Right lobe of liver (tissue), 6 donors: Measurements from ENCODE around the gene UBE2G1. TPM values are rescaled to one million over a fixed set of nuclear protein-coding genes. Genes with fewer than 3 reads are reported as not detected.

Source experiments
- ATAC-seq, 4 donors: fragments of 200-7000 bp; cut with Tn5 transposase; one replicate each; pipeline ENCODE4 v1.9.1; 2020; ENCODE audit warnings: mild to moderate bottlenecking in 4 of 4, moderate library complexity in 4 of 4
- DNase-seq, 3 donors: peaks; one replicate each; pipeline ENCODE4 v3.0.0-alpha.2; 2020
- H3K27ac ChIP-seq, 3 donors: fragments of 200-600 bp; one replicate each; pipeline ENCODE4 v1.8.0; 2022
- H3K27me3 ChIP-seq, 2 donors: fragments of 200-600 bp; one replicate each; pipeline ENCODE4 v1.8.0; 2022
- H3K36me3 ChIP-seq, 4 donors: fragments of 200-600 bp; sonication (generic) in 1 of 4; one replicate each; pipeline versions ENCODE4 v1.5.1 to v1.8.0; 2017 to 2022; ENCODE audit warnings: control low read depth in 1 of 4
- H3K4me1 ChIP-seq, 4 donors: fragments of 200-600 bp; sonication (generic) in 1 of 4; one replicate each; pipeline versions ENCODE4 v1.5.1 to v1.8.0; 2017 to 2022; ENCODE audit warnings: control low read depth in 1 of 4
- H3K4me3 ChIP-seq, 3 donors: fragments of 200-600 bp; one replicate each; pipeline ENCODE4 v1.8.0; 2022
- H3K9me3 ChIP-seq, 4 donors: fragments of 200-600 bp; sonication (generic) in 1 of 4; one replicate each; pipeline versions ENCODE4 v1.5.1 to v1.8.0; 2017 to 2022; ENCODE audit warnings: control low read depth in 1 of 4
- POLR2A ChIP-seq: fragments of 450-650 bp; IDR thresholded peaks from one replicate; pipeline ENCODE4 v1.6.1; 2017; ENCODE audit warnings: antibody characterized with exemption, mild to moderate bottlenecking
- WGBS: methylation state at CpG from one replicate; pipeline ENCODE4 v1.1.6; 2018; ENCODE audit warnings: low coverage, low lambda C conversion rate; ENCODE audit not compliant: insufficient coverage; ENCODE audit errors: missing lambda C conversion rate; 5-methylcytosine and 5-hydroxymethylcytosine counted together
- intact Hi-C, 2 donors: fragments of 100-400 bp; cut with DNase I; formaldehyde crosslinking; loops; one replicate each; pipeline versions ENCODE4 v1.11.2 to v1.14.1; 2022
- total RNA-seq, 6 experiments: library from RNA; depleted of rRNA in 2 of 6; stranded (reverse); fragments of >200 nt in 2 of 6; fragmentation: NEBNext Ultra II Directional in 3 of 6; extraction: Animal tissue kit (Norgen Biotek cat#: 25700) in 3 of 6; gene quantifications; one replicate each; pipeline versions ENCODE4 v1.1.0 to v1.2.4, GENCODE V29; 2016 to 2023
- TF ChIP-seq, protein P1 (sequence below), 4 donors: fragments of 200-600 bp in 3 of 4; fragments of 450-650 bp in 1 of 4; IDR thresholded peaks; one replicate each; pipeline versions ENCODE4 v1.5.1 to v1.8.0; 2016 to 2022; ENCODE audit warnings: antibody characterized with exemption in 4 of 4, mild to moderate bottlenecking in 2 of 4
- donor health status: DM: no; HTN: yes; CAD: no.
- donor health status: DM: no; HTN: no; CAD: no.
- donor health status: DM: no; HTN: no; CAD: no.
- donor health status: DM: no; HTN: yes; CAD: no.
- donor health status: DM: no; HTN: yes; CAD: no.

UBE2G1 gene
- total RNA-seq, 6 experiments from 2014 or later = 30.3 to 45.5 (median 38.8) TPM

DNA sequence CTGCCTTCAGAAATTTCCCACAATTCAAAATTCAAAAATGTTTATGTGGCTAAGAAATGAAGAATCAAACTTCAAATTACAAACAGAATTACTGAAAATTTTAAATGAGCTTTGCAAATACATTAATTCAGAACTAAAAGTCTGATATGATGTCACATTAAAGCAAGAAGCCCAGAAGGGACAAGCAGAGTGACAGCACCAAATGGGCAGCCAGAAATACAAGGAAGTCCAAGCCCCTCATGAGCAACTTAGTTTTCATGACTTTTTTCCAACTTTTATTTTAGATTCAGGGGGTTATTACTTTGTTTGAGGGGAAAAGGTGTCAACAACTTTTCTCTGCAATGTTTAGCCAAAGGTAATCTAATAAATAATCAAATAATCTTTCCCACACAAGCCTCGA is 21.5 kb downstream of the UBE2G1 start:
- ATAC-seq (no peak), DNase-seq (no peak)
- Histone ChIP-seq H3K4me3 (no peak overlapping the region), H3K9me3 (no peaks in the 10 kb centered on the region), H3K27ac (no peak overlapping the region), H3K27me3 (no peaks in the 10 kb centered on the region), H3K36me3 (no peaks in the 10 kb centered on the region), H3K4me1 (peaks cover 0 to 19% (median 0%) of the 10 kb centered on the region in 4 donors)
- WGBS = 70% methylated on average over 1 of the region's 1 CpG
- no peak for TF ChIP-seq POLR2A
- TF ChIP-seq, protein P1, sequence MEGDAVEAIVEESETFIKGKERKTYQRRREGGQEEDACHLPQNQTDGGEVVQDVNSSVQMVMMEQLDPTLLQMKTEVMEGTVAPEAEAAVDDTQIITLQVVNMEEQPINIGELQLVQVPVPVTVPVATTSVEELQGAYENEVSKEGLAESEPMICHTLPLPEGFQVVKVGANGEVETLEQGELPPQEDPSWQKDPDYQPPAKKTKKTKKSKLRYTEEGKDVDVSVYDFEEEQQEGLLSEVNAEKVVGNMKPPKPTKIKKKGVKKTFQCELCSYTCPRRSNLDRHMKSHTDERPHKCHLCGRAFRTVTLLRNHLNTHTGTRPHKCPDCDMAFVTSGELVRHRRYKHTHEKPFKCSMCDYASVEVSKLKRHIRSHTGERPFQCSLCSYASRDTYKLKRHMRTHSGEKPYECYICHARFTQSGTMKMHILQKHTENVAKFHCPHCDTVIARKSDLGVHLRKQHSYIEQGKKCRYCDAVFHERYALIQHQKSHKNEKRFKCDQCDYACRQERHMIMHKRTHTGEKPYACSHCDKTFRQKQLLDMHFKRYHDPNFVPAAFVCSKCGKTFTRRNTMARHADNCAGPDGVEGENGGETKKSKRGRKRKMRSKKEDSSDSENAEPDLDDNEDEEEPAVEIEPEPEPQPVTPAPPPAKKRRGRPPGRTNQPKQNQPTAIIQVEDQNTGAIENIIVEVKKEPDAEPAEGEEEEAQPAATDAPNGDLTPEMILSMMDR (IDR thresholded peaks at IDR 0.05) = no peak
- intact Hi-C loops = no loop called here

DNA sequence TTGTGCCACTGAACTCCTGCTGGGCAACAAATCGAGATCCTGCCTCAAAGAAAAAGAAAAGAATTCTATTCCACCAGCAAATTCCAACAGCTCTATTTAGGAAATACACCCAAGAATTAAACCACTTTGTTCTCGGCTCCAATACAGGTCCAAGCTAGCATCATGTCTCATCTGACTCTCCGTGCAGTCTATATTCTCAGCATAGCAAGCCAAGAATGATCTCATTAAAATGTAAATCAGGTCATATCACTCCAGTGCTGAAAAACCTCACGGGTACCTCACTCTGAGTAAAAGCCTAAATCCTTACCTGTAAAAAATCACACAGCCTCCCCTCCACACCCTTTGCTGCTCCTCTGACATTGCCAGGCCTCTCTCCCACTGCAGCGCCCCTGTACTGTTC is 23.9 kb downstream of the UBE2G1 start:
- Histone ChIP-seq H3K4me1 (peaks cover 0 to 19% (median 0%) of the 10 kb centered on the region in 4 donors), H3K36me3 (no peaks in the 10 kb centered on the region), H3K9me3 (no peaks in the 10 kb centered on the region), H3K27me3 (no peaks in the 10 kb centered on the region), H3K27ac (no peak overlapping the region), H3K4me3 (no peak overlapping the region)
- 92% methylated on average over 4 of the region's 5 CpGs for WGBS
- ATAC-seq = no peak
- intact Hi-C loops = no loop called here
- DNase-seq = no peak
- TF ChIP-seq, protein P1 (IDR thresholded peaks at IDR 0.05) = no peak
- no peak for TF ChIP-seq POLR2A

DNA sequence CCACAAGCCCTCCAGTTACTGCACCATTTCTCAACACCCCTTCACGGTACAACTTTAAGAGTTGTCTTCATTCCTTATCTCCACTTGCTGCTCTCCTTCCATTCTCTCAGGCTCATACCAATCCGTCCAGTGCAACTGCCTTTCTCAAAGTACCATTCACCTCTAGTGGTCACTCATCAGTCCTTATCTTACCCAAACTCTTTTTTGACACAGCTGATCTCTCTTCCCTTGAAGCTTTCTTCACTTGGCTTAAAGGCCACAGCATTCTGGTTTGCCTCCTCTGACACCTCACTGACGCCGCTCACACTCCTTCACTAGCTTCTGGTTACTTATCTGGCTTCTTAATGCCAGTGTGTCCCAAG is 24.9 kb downstream of the UBE2G1 start:
- ATAC-seq (no peak), DNase-seq (no peak)
- no peaks in the 10 kb centered on the region for H3K36me3 ChIP-seq
- H3K27ac ChIP-seq = no peak overlapping the region
- WGBS = 93% methylated on average over 4 of the region's 4 CpGs
- H3K9me3 ChIP-seq = no peaks in the 10 kb centered on the region
- H3K4me3 ChIP-seq = no peak overlapping the region
- TF ChIP-seq, protein P1 (IDR thresholded peaks at IDR 0.05) = no peak
- no peak for TF ChIP-seq POLR2A
- H3K4me1 ChIP-seq = peaks cover 0 to 19% (median 0%) of the 10 kb centered on the region in 4 donors
- no peaks in the 10 kb centered on the region for H3K27me3 ChIP-seq
- intact Hi-C loops = no loop called here

DNA sequence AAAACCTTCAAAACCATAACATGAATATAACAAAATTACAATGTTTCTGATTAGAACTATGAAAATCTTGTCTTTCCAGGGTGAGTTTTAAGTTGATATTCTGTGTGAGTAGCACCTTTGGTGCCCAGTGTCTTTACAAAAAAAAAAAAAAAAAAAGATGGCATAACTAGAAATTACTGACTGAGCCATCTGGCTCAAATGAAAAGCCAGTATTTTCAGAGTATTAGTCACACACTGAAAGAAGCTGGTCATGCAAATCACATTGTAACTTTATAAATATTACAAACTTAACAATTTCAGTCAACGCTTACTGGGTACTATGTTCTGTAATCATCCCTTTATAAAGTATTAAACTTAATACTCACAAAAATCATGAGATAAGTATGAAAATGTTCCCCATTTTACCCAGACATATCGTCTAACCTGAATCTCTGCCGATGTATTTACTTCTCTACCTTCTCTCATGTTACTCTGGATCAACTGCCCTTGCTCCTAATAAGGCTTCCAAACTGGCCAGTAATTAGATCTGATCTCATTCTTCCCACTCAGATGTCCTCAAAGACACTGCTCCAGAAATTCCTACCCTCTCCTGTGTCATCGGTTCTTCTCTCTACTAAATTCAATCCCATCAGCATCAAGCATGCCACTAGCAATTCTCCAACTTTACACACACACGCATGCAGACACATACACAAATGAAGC is 25.4 kb downstream of the UBE2G1 start:
- DNase-seq = no peak
- no peak for TF ChIP-seq POLR2A
- TF ChIP-seq, protein P1 (IDR thresholded peaks at IDR 0.05) = no peak
- no peak overlapping the region for H3K27ac ChIP-seq
- no peak overlapping the region for H3K4me3 ChIP-seq
- intact Hi-C loops = no loop called here
- no peaks in the 10 kb centered on the region for H3K36me3 ChIP-seq
- 73% methylated on average over 5 of the region's 5 CpGs for WGBS
- ATAC-seq = no peak
- H3K27me3 ChIP-seq = no peaks in the 10 kb centered on the region
- H3K4me1 ChIP-seq = peaks cover 0 to 17% (median 0%) of the 10 kb centered on the region in 4 donors
- H3K9me3 ChIP-seq = no peaks in the 10 kb centered on the region
